Mucosa of descending colon (tissue), 3 donors: ENCODE data around the gene CHD8. TPM values are rescaled to one million over a fixed set of nuclear protein-coding genes. Genes with fewer than 3 reads are reported as not detected.

Experiments used
- ATAC-seq: fragments of 200-7000 bp; cut with Tn5 transposase; one replicate; pipeline ENCODE4 v1.9.1; 2020; ENCODE audit warnings: mild to moderate bottlenecking, moderate library complexity
- DNase-seq, 3 donors: peaks; one replicate each; pipeline ENCODE4 v3.0.0-alpha.2; 2020
- H3K36me3 ChIP-seq: fragments of 200-600 bp; one replicate; pipeline ENCODE4 v1.8.0; 2021; ENCODE audit warnings: low read depth, mild to moderate bottlenecking
- H3K4me1 ChIP-seq: fragments of 200-600 bp; one replicate; pipeline ENCODE4 v1.8.0; 2021; ENCODE audit warnings: low read depth, mild to moderate bottlenecking
- H3K4me3 ChIP-seq: fragments of 200-600 bp; one replicate; pipeline ENCODE4 v1.8.0; 2021; ENCODE audit warnings: mild to moderate bottlenecking
- H3K9me3 ChIP-seq: fragments of 200-600 bp; one replicate; pipeline ENCODE4 v1.8.0; 2021; ENCODE audit warnings: mild to moderate bottlenecking
- CTCF ChIP-seq: fragments of 200-600 bp; IDR thresholded peaks from one replicate; pipeline ENCODE4 v1.8.0; 2022; ENCODE audit warnings: antibody characterized with exemption, mild to moderate bottlenecking
- intact Hi-C, 2 donors: fragments of 100-400 bp; cut with DNase I in 1 of 2; cut with micrococcal nuclease in 1 of 2; formaldehyde crosslinking; loops; one replicate each; pipeline versions ENCODE4 v1.11.0 to v1.11.1; 2022; cut with DNase I, micrococcal nuclease
- total RNA-seq, 3 donors: library from RNA; stranded (reverse); fragmentation: NEBNext Ultra II Directional in 2 of 3; extraction: Animal tissue kit (Norgen Biotek cat#: 25700) in 2 of 3; gene quantifications; one replicate each; pipeline versions ENCODE4 v1.2.1 to v1.2.4, GENCODE V29; 2021 to 2023
- donor health status: DM: no; HTN: no; CAD: no; lungs with moderate emphysema.
- donor health status: DM: no; HTN: no; CAD: no.
- donor health status: DM: no; HTN: yes; CAD: no.

CHD8 gene
- total RNA-seq, 3 donors from 2014 or later, result 54.3 to 69.1 (median 60.5) TPM

GRCh38 chr14:21406213-21406612 lies 49.7 kb downstream of the CHD8 start:
- TF ChIP-seq CTCF, result no peak
- DNase-seq, result no peak
- ATAC-seq, result no peak
- Histone ChIP-seq H3K4me1 (no peaks in the 10 kb centered on the region), H3K4me3 (no peak overlapping the region), H3K9me3 (no peaks in the 10 kb centered on the region), H3K36me3 (peaks cover 44% of the 10 kb centered on the region)
- intact Hi-C loops, result no loop called here

- Histone ChIP-seq H3K4me1 (no peaks in the 10 kb centered on the region), H3K4me3 (no peak overlapping the region), H3K36me3 (peaks cover 53% of the 10 kb centered on the region), H3K9me3 (no peaks in the 10 kb centered on the region)
- DNase-seq, result no peak
- ATAC-seq, result no peak
- intact Hi-C loops, result no loop called here
- TF ChIP-seq CTCF, result no peak
Observed at GRCh38 chr14:21405097-21405496, 50.8 kb downstream of the CHD8 start.

GRCh38 chr14:21399311-21399870 lies 56.5 kb downstream of the CHD8 start:
- peaks cover 54% of the 10 kb centered on the region for H3K36me3 ChIP-seq
- H3K4me3 ChIP-seq, result no peak overlapping the region
- TF ChIP-seq CTCF, result no peak
- no peaks in the 10 kb centered on the region for H3K9me3 ChIP-seq
- intact Hi-C loops, result no loop called here
- H3K4me1 ChIP-seq, result no peaks in the 10 kb centered on the region
- DNase-seq (no peak), ATAC-seq (no peak)

GRCh38 chr14:21398901-21399300 lies 57.0 kb downstream of the CHD8 start:
- Histone ChIP-seq H3K4me1 (no peaks in the 10 kb centered on the region), H3K4me3 (no peak overlapping the region), H3K36me3 (peaks cover 55% of the 10 kb centered on the region), H3K9me3 (no peaks in the 10 kb centered on the region)
- no peak for TF ChIP-seq CTCF
- DNase-seq (no peak), ATAC-seq (no peak)
- intact Hi-C loops, result no loop called here

- DNase-seq (no peak), ATAC-seq (no peak)
- H3K9me3 ChIP-seq, result no peaks in the 10 kb centered on the region
- TF ChIP-seq CTCF, result no peak
- no peaks in the 10 kb centered on the region for H3K4me1 ChIP-seq
- H3K36me3 ChIP-seq, result peaks cover 40% of the 10 kb centered on the region
- intact Hi-C loops, result no loop called here
- no peak overlapping the region for H3K4me3 ChIP-seq
Observed at GRCh38 chr14:21395450-21395849, 60.5 kb downstream of the CHD8 start.
